Parathyroid adenoma (tissue), 2 donors: ENCODE data around the gene CIDEC.

Experiments used
- H2AFZ ChIP-seq: fragments of 300-600 bp; sonication (generic); one replicate; pipeline ENCODE4 v1.7.0; 2017; ENCODE audit warnings: antibody characterized with exemption, mild to moderate bottlenecking
- H3K27ac ChIP-seq: fragments of 300-600 bp; sonication (generic); one replicate; pipeline ENCODE4 v1.7.0; 2017
- H3K27me3 ChIP-seq: fragments of 300-600 bp; sonication (generic); one replicate; pipeline ENCODE4 v1.7.0; 2017; ENCODE audit warnings: low read length; ENCODE audit not compliant: control insufficient read depth, insufficient read depth
- H3K36me3 ChIP-seq: fragments of 300-600 bp; sonication (generic); one replicate; pipeline ENCODE4 v1.7.0; 2017; ENCODE audit warnings: low read length; ENCODE audit not compliant: control insufficient read depth, insufficient read depth
- H3K4me1 ChIP-seq: fragments of 300-600 bp; sonication (generic); one replicate; pipeline ENCODE4 v1.7.0; 2017; ENCODE audit warnings: control low read depth
- H3K4me2 ChIP-seq: fragments of 300-600 bp; sonication (generic); one replicate; pipeline ENCODE4 v1.7.0; 2017; ENCODE audit warnings: low read length
- H3K4me3 ChIP-seq: fragments of 300-600 bp; sonication (generic); one replicate; pipeline ENCODE4 v1.7.0; 2017; ENCODE audit warnings: low read depth, low read length
- H3K79me2 ChIP-seq: fragments of 300-600 bp; sonication (generic); one replicate; pipeline ENCODE4 v1.7.0; 2017; ENCODE audit warnings: control low read depth
- H3K9ac ChIP-seq: fragments of 300-600 bp; sonication (generic); one replicate; pipeline ENCODE4 v1.7.0; 2017; ENCODE audit warnings: mild to moderate bottlenecking
- H3K9me3 ChIP-seq: fragments of 300-600 bp; sonication (generic); one replicate; pipeline ENCODE4 v1.7.0; 2017; ENCODE audit warnings: low read length; ENCODE audit not compliant: control insufficient read depth
- TF ChIP-seq, protein P1 (sequence below): fragments of 300-600 bp; sonication (generic); IDR thresholded peaks from one replicate; pipeline ENCODE4 v1.7.0; 2017; ENCODE audit warnings: antibody characterized with exemption, mild to moderate bottlenecking
- donor health status: primary hyperparathyroidism.

Gene CIDEC

DNA sequence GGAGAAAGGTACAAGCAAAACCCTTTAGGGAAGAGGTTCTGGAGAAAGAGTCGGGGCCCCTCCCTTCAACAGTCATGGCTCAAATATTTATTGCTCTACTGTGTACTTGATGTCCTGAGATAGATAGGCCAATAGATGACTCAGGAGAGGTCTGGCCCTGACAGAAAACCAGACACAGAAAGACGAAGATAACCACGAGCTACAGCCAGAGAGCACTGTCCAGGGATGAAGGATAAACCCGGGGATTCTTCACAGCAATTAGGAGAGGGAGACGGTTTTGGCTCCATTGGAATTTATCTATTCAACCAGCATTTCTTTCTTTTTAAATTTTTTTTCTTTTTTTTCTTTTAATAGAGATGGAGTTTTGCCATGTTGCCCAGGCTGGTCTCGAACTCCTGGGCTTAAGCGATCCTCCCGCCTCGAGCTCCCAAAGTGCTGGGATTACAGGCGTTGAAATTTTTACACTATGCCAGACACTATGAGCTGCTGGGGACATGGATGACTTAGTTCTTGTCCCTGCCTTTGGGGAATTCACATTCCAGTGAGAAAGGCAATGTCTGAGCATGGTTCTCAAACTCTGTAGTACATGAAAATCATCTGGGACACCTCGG lies 4.6 kb upstream of the CIDEC start:
- TF ChIP-seq, protein P1, sequence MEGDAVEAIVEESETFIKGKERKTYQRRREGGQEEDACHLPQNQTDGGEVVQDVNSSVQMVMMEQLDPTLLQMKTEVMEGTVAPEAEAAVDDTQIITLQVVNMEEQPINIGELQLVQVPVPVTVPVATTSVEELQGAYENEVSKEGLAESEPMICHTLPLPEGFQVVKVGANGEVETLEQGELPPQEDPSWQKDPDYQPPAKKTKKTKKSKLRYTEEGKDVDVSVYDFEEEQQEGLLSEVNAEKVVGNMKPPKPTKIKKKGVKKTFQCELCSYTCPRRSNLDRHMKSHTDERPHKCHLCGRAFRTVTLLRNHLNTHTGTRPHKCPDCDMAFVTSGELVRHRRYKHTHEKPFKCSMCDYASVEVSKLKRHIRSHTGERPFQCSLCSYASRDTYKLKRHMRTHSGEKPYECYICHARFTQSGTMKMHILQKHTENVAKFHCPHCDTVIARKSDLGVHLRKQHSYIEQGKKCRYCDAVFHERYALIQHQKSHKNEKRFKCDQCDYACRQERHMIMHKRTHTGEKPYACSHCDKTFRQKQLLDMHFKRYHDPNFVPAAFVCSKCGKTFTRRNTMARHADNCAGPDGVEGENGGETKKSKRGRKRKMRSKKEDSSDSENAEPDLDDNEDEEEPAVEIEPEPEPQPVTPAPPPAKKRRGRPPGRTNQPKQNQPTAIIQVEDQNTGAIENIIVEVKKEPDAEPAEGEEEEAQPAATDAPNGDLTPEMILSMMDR = no peak
- H3K27ac ChIP-seq = no peak overlapping the region
- H3K9ac ChIP-seq = no peak overlapping the region
- no peaks in the 10 kb centered on the region for H3K9me3 ChIP-seq
- no peaks in the 10 kb centered on the region for H3K36me3 ChIP-seq
- no peak overlapping the region for H2AFZ ChIP-seq
- H3K4me1 ChIP-seq = no peaks in the 10 kb centered on the region
- no peaks in the 10 kb centered on the region for H3K79me2 ChIP-seq
- H3K27me3 ChIP-seq = no peaks in the 10 kb centered on the region
- H3K4me2 ChIP-seq = no peak overlapping the region
- H3K4me3 ChIP-seq = no peak overlapping the region

DNA sequence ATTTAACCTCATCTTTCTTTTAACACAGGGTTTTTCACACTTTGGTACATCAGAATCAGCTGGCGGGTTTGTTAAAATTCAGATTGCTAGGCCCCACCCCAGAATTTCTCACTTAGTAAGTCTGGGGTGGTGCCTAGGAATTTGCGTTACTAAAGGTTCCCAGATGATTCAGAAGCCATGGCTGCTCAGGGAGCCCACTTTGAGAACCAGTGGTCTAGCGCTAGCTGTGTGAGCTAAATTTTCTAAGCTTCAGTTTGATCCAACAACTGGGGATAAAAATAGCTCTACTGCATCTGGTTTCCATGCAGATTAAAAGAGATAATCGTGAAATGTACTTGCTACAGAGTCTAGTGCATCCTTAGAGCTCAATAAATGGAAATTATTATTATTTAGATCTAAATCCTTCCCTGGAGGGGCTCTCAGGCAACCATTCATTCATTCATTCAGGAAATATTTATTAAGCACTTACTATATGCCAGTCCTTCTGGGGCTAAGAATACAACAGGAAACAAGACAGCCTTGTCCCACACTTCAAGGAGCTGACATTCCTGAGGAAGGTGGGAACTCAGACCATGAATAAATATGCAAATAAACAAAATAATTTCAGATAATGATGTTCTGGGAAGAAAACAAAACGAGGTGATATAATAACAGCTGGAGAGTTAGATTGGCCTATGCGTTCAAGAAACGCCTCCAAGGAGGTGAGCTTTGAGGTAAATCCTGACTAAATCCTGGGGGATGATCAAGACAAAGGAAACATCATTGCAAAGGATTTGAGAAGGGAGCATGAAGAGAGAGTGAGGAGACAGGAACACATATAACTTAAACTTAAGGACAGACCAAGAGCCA lies 3.9 kb upstream of the CIDEC start:
- no peak overlapping the region for H3K27ac ChIP-seq
- no peak overlapping the region for H2AFZ ChIP-seq
- H3K36me3 ChIP-seq = no peaks in the 10 kb centered on the region
- no peak overlapping the region for H3K9ac ChIP-seq
- TF ChIP-seq, protein P1 = no peak
- H3K79me2 ChIP-seq = no peaks in the 10 kb centered on the region
- no peak overlapping the region for H3K4me2 ChIP-seq
- H3K9me3 ChIP-seq = no peaks in the 10 kb centered on the region
- H3K4me3 ChIP-seq = no peak overlapping the region
- no peaks in the 10 kb centered on the region for H3K4me1 ChIP-seq
- H3K27me3 ChIP-seq = no peaks in the 10 kb centered on the region

DNA sequence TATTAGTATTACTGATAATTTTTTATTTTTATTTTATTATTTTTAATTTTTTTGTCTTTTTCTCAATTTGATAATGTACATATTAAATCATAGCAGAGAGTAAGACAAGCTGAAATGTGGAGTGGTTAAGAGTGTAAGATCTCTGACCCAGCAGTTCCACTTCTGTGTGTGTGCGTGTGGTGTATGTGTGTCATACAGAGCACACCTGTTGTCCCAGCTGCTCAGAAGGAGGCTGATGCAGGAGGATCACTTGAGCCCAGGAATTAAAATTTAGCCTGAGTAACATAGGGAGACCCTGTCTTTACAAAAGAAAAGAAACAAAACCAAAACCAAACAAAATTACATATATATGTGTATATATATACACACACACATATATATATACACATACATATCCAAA lies 1.4 kb upstream of the CIDEC start:
- no peaks in the 10 kb centered on the region for H3K79me2 ChIP-seq
- no peak overlapping the region for H2AFZ ChIP-seq
- H3K27me3 ChIP-seq = no peaks in the 10 kb centered on the region
- TF ChIP-seq, protein P1 = no peak
- H3K4me3 ChIP-seq = no peak overlapping the region
- H3K36me3 ChIP-seq = no peaks in the 10 kb centered on the region
- H3K4me2 ChIP-seq = no peak overlapping the region
- H3K4me1 ChIP-seq = no peaks in the 10 kb centered on the region
- no peak overlapping the region for H3K27ac ChIP-seq
- H3K9me3 ChIP-seq = no peaks in the 10 kb centered on the region
- no peak overlapping the region for H3K9ac ChIP-seq

DNA sequence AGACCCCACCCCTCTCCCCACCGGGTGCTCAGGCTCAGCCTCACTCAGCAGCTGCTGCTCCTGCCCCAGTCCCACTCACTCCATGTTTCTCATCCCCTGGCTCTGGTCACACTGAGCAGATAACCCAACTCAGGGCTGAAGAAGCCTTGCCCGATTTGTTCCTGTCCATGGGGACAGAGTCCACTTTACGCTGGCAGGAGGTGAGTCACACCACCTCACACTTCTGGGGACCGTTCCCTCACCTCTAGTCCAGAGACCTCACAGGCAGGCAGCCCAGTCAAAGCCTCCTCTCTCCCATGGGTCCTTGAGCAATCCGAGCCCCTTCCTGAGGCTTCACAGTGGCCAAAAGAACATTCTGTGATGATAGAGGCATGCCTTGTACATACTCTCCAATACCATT lies 1.4 kb downstream of the CIDEC start:
- Histone ChIP-seq H3K4me1 (no peaks in the 10 kb centered on the region), H3K4me3 (no peak overlapping the region)

More for the DNA sequence above, 1.4 kb downstream of the CIDEC start:
- Histone ChIP-seq H3K27ac (no peak overlapping the region), H3K4me2 (no peak overlapping the region), H3K36me3 (no peaks in the 10 kb centered on the region), H3K9ac (no peak overlapping the region), H2AFZ (no peak overlapping the region), H3K79me2 (no peaks in the 10 kb centered on the region), H3K27me3 (no peaks in the 10 kb centered on the region), H3K9me3 (no peaks in the 10 kb centered on the region)
- TF ChIP-seq, protein P1 = no peak
